Panc1 (cell line): ENCODE results near the gene GLT8D2.

Experiments
- POLR2AphosphoS5 ChIP-seq: IDR thresholded peaks from 2 replicates; pipeline ENCODE4 v1.6.1; 2012; ENCODE audit warnings: mild to moderate bottlenecking, low read depth, low read length, moderate library complexity
- SIN3A ChIP-seq: IDR thresholded peaks from 2 replicates; pipeline ENCODE4 v1.6.1; 2012; ENCODE audit warnings: low read depth, mild to moderate bottlenecking, low read length, moderate library complexity, borderline replicate concordance; ENCODE audit not compliant: insufficient read depth
- TCF7L2 ChIP-seq: IDR thresholded peaks from 2 replicates; pipeline ENCODE4 v1.6.1; 2011; ENCODE audit warnings: mild to moderate bottlenecking, low read depth, low read length, inconsistent platforms
- TF ChIP-seq, protein P1 (sequence below), 2 experiments: IDR thresholded peaks; 2 replicates each; pipeline ENCODE4 v1.6.1; 2011 to 2012; ENCODE audit warnings: low read depth in 2 of 2, control low read depth in 1 of 2, low read length in 1 of 2, mild to moderate bottlenecking in 1 of 2, moderate library complexity in 1 of 2; ENCODE audit not compliant: insufficient read depth in 1 of 2
- TF ChIP-seq, protein P2 (sequence below): fragments of 450-650 bp; IDR thresholded peaks from 2 replicates; pipeline ENCODE4 v1.5.1; 2017; ENCODE audit warnings: mild to moderate bottlenecking

- TF ChIP-seq POLR2AphosphoS5 (no peak), SIN3A (no peak), TCF7L2 (no peak)
- TF ChIP-seq, protein P1, sequence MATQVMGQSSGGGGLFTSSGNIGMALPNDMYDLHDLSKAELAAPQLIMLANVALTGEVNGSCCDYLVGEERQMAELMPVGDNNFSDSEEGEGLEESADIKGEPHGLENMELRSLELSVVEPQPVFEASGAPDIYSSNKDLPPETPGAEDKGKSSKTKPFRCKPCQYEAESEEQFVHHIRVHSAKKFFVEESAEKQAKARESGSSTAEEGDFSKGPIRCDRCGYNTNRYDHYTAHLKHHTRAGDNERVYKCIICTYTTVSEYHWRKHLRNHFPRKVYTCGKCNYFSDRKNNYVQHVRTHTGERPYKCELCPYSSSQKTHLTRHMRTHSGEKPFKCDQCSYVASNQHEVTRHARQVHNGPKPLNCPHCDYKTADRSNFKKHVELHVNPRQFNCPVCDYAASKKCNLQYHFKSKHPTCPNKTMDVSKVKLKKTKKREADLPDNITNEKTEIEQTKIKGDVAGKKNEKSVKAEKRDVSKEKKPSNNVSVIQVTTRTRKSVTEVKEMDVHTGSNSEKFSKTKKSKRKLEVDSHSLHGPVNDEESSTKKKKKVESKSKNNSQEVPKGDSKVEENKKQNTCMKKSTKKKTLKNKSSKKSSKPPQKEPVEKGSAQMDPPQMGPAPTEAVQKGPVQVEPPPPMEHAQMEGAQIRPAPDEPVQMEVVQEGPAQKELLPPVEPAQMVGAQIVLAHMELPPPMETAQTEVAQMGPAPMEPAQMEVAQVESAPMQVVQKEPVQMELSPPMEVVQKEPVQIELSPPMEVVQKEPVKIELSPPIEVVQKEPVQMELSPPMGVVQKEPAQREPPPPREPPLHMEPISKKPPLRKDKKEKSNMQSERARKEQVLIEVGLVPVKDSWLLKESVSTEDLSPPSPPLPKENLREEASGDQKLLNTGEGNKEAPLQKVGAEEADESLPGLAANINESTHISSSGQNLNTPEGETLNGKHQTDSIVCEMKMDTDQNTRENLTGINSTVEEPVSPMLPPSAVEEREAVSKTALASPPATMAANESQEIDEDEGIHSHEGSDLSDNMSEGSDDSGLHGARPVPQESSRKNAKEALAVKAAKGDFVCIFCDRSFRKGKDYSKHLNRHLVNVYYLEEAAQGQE (IDR thresholded peaks at IDR 0.05; ENCODE audit: insufficient read depth in 1 of 2, low read depth in 2 of 2, low read length in 1 of 2) = no peak
- TF ChIP-seq, protein P2, sequence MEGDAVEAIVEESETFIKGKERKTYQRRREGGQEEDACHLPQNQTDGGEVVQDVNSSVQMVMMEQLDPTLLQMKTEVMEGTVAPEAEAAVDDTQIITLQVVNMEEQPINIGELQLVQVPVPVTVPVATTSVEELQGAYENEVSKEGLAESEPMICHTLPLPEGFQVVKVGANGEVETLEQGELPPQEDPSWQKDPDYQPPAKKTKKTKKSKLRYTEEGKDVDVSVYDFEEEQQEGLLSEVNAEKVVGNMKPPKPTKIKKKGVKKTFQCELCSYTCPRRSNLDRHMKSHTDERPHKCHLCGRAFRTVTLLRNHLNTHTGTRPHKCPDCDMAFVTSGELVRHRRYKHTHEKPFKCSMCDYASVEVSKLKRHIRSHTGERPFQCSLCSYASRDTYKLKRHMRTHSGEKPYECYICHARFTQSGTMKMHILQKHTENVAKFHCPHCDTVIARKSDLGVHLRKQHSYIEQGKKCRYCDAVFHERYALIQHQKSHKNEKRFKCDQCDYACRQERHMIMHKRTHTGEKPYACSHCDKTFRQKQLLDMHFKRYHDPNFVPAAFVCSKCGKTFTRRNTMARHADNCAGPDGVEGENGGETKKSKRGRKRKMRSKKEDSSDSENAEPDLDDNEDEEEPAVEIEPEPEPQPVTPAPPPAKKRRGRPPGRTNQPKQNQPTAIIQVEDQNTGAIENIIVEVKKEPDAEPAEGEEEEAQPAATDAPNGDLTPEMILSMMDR = no peak
Observed at GRCh38 chr12:104095289-104095688, 45.3 kb upstream of the GLT8D2 start.
